OCI-LY3 (cell line): Measurements from ENCODE around the gene HMSD.

Source experiments
- EZH2phosphoT487 ChIP-seq: fragments of 200-600 bp; shearing (Covaris generic); IDR thresholded peaks from 2 replicates; pipeline ENCODE4 v1.6.1; 2018; ENCODE audit warnings: antibody characterized with exemption, mixed run types, low read depth
- TF ChIP-seq, protein P1 (sequence below): fragments of 200-600, 300-600 bp; sonication (generic); IDR thresholded peaks from 2 replicates; pipeline ENCODE4 v1.5.1; 2014; ENCODE audit warnings: antibody characterized with exemption, low read length, low read depth

DNA sequence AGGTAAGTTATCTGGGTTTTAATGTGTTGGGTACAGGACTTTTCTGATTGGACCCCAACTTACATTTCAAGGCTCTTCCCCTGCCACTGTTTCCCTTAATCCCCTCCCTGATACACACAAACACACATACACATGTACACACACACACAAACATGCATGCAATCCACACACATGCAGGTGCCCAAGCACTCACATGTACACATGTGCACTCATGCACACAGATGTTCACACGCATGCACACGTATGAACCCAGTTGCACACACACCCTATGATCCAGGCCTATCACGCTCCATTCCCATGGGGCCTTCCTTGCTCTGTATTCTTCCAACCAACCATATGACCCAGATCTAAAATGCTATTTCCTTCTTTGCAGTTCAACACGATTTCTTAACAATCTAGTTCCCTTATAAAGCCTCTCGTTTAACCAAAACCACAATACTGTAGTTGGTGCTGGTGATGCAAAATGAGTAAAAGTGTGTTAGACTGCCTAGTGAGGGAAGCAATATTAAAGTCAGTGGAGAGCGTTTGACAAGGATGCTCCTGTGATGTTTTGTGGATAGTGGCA lies 31.9 kb downstream of the HMSD start:
- TF ChIP-seq, protein P1, sequence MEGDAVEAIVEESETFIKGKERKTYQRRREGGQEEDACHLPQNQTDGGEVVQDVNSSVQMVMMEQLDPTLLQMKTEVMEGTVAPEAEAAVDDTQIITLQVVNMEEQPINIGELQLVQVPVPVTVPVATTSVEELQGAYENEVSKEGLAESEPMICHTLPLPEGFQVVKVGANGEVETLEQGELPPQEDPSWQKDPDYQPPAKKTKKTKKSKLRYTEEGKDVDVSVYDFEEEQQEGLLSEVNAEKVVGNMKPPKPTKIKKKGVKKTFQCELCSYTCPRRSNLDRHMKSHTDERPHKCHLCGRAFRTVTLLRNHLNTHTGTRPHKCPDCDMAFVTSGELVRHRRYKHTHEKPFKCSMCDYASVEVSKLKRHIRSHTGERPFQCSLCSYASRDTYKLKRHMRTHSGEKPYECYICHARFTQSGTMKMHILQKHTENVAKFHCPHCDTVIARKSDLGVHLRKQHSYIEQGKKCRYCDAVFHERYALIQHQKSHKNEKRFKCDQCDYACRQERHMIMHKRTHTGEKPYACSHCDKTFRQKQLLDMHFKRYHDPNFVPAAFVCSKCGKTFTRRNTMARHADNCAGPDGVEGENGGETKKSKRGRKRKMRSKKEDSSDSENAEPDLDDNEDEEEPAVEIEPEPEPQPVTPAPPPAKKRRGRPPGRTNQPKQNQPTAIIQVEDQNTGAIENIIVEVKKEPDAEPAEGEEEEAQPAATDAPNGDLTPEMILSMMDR: no peak
- TF ChIP-seq EZH2phosphoT487: no peak
